SK-N-SH treated with all-trans-retinoic acid at 6 μM for 48 hours (cell line): Measurements from ENCODE around the gene KATNAL1.
A peak's percentile ranks its signal among the peaks of the same experiment; 100 is the strongest.

ENCODE experiments used
- ATAC-seq: fragments of 200-7000 bp; cut with Tn5 transposase; 3 replicates; pipeline ENCODE4 v1.9.1; 2020; ENCODE audit warnings: mild to moderate bottlenecking, moderate library complexity
- ARNTL ChIP-seq: fragments of 450-650 bp; formaldehyde crosslinking; IDR thresholded peaks from 2 replicates; pipeline ENCODE4 v1.5.0; 2020; ENCODE audit warnings: low read depth, mild to moderate bottlenecking, moderate library complexity, borderline replicate concordance
- BACH2 ChIP-seq: fragments of 250-450 bp; sonication (Bioruptor Pico); IDR thresholded peaks from 2 replicates; pipeline ENCODE4 v1.9.0; 2021; ENCODE audit warnings: mild to moderate bottlenecking, borderline replicate concordance
- CREB5 ChIP-seq: fragments of 250-450 bp; sonication (Bioruptor Pico); IDR thresholded peaks from 2 replicates; pipeline ENCODE4 v1.5.1; 2020; ENCODE audit warnings: low read depth, mild to moderate bottlenecking, moderate library complexity
- CSDC2 ChIP-seq: fragments of 250-450 bp; sonication (Bioruptor Pico); IDR thresholded peaks from 2 replicates; pipeline ENCODE4 v1.5.0; 2020; ENCODE audit warnings: mild to moderate bottlenecking, moderate library complexity
- ESRRG ChIP-seq: fragments of 250-450 bp; sonication (Bioruptor Pico); IDR thresholded peaks from 2 replicates; pipeline ENCODE4 v1.6.1; 2021; ENCODE audit warnings: mild to moderate bottlenecking
- GLIS3 ChIP-seq: fragments of 250-450 bp; sonication (Bioruptor Pico); IDR thresholded peaks from 2 replicates; pipeline ENCODE4 v1.5.0; 2020; ENCODE audit warnings: mild to moderate bottlenecking, moderate library complexity
- ISL1 ChIP-seq: fragments of 250-450 bp; sonication (Bioruptor Pico); IDR thresholded peaks from 2 replicates; pipeline ENCODE4 v2.1.2; 2022; ENCODE audit warnings: mild to moderate bottlenecking, moderate library complexity
- PATZ1 ChIP-seq: fragments of 250-450 bp; sonication (Bioruptor Pico); IDR thresholded peaks from 2 replicates; pipeline ENCODE4 v1.8.0; 2020; ENCODE audit warnings: mild to moderate bottlenecking, moderate library complexity, borderline replicate concordance
- POU6F1 ChIP-seq: fragments of 250-450 bp; sonication (Bioruptor Pico); IDR thresholded peaks from 2 replicates; pipeline ENCODE4 v1.8.0; 2021; ENCODE audit warnings: low read depth, mild to moderate bottlenecking, moderate library complexity, borderline replicate concordance
- PPARA ChIP-seq: fragments of 250-450 bp; sonication (Bioruptor Pico); IDR thresholded peaks from 2 replicates; pipeline ENCODE4 v1.5.0; 2020; ENCODE audit warnings: mild to moderate bottlenecking, borderline replicate concordance
- RARB ChIP-seq: fragments of 250-450 bp; sonication (Bioruptor Pico); IDR thresholded peaks from 2 replicates; pipeline ENCODE4 v1.8.0; 2021; ENCODE audit warnings: mild to moderate bottlenecking, moderate library complexity
- SNAI2 ChIP-seq: fragments of 250-450 bp; sonication (Bioruptor Pico); IDR thresholded peaks from 2 replicates; pipeline ENCODE4 v1.5.0; 2020; ENCODE audit warnings: mild to moderate bottlenecking, moderate library complexity
- TCF4 ChIP-seq: fragments of 250-450 bp; sonication (Bioruptor Pico); IDR thresholded peaks from 2 replicates; pipeline ENCODE4 v1.8.0; 2021; ENCODE audit warnings: mild to moderate bottlenecking, moderate library complexity, borderline replicate concordance
- TOX ChIP-seq: fragments of 250-450 bp; sonication (Bioruptor Pico); IDR thresholded peaks from 2 replicates; pipeline ENCODE4 v1.8.0; 2021; ENCODE audit warnings: mild to moderate bottlenecking, moderate library complexity, borderline replicate concordance
- ZFP3 ChIP-seq: fragments of 250-450 bp; sonication (Bioruptor Pico); IDR thresholded peaks from 2 replicates; pipeline ENCODE4 v1.5.0; 2020; ENCODE audit warnings: mild to moderate bottlenecking, moderate library complexity
- ZFP30 ChIP-seq: fragments of 450-650 bp; formaldehyde crosslinking; IDR thresholded peaks from 2 replicates; pipeline ENCODE4 v1.5.0; 2022; ENCODE audit warnings: mild to moderate bottlenecking, moderate library complexity
- ZNF565 ChIP-seq: fragments of 450-650 bp; formaldehyde crosslinking; conservative IDR thresholded peaks from 2 replicates; pipeline ENCODE4 v1.5.0; 2020; ENCODE audit warnings: low read depth, mild to moderate bottlenecking, moderate library complexity
- ZNF70 ChIP-seq: fragments of 450-650 bp; formaldehyde crosslinking; IDR thresholded peaks from 2 replicates; pipeline ENCODE4 v1.5.0; 2020; ENCODE audit warnings: mild to moderate bottlenecking, moderate library complexity
- ZNF8 ChIP-seq: fragments of 450-650 bp; formaldehyde crosslinking; IDR thresholded peaks from 2 replicates; pipeline ENCODE4 v1.5.0; 2020; ENCODE audit warnings: mild to moderate bottlenecking, moderate library complexity
- TF ChIP-seq, protein P1 (sequence below): fragments of 250-450 bp; sonication (Bioruptor Pico); IDR thresholded peaks from 2 replicates; pipeline ENCODE4 v1.5.0; 2020; ENCODE audit warnings: mild to moderate bottlenecking, moderate library complexity

The KATNAL1 gene

DNA sequence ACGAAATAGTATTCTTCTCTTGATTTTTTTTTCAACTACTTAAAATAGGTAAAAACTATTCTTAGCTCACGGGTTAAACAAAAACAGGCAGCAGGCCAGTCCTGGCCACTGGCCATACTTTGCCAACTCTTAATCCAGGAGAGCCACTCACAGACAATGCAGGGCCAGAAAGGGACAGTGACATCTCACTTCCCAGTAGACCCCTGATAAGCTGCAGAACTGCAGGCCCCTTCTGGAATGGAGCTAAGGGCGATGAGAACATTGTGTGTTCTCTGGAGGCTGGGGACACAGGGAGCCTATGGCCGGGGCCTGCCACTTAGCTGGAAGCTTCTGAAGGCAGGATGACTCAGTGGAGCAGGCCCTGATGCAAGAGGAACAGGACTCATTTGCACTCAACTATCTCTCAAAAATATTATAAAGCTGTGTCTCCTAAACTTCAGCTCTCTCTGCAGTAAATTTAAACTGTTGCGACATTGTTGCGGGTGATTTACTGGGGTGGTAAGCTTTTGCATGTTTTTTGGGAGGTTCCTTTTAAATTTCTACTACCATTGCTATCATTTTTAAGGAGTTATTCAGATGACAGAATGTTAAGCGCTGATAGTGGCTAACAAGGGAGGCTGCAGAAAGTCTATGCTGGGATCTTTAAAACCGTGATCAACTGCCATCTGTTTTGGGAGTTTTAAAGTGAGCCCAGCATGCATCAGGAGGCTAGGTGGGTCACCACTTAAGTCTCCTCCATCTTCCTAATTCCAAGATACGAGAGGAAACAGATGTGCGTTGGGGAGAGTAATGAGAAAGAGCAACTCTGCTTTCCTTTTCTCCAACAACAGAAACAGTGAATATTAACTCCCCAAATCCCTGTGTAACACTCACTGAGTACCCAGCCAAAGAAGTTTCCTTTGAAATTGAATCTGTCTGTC is 33.2 kb upstream of the KATNAL1 start:
- peak; percentile 59 for ATAC-seq
- TF ChIP-seq ISL1 (CRISPR knock-in tag), result peak; percentile 37; the same call in 1 of the 2 replicates
- TF ChIP-seq CREB5, result no peak

- TF ChIP-seq CREB5 (no peak), BACH2 (CRISPR knock-in tag) (no peak), PATZ1 (CRISPR knock-in tag) (no peak), ZFP30 (no peak), ZFP3 (CRISPR knock-in tag) (no peak), TCF4 (CRISPR knock-in tag) (no peak), ARNTL (no peak), RARB (no peak), ZNF70 (CRISPR knock-in tag) (no peak), ZNF565 (CRISPR knock-in tag) (no peak), ESRRG (CRISPR knock-in tag) (no peak), POU6F1 (no peak), PPARA (CRISPR knock-in tag) (no peak)
- TF ChIP-seq, all 23 proteins: peak for 0
- ATAC-seq, result no peak
These were observed 32.5 kb upstream of the KATNAL1 start for GRCh38 chr13:30339738-30340330.

- TF ChIP-seq RARB, result no peak
- no peak for TF ChIP-seq PPARA (CRISPR knock-in tag)
- no peak for TF ChIP-seq CREB5
- no peak for TF ChIP-seq BACH2 (CRISPR knock-in tag)
- no peak for TF ChIP-seq TCF4 (CRISPR knock-in tag)
- no peak for TF ChIP-seq GLIS3 (CRISPR knock-in tag)
- TF ChIP-seq CSDC2 (CRISPR knock-in tag), result no peak
- TF ChIP-seq ZFP30, result no peak
- no peak for TF ChIP-seq SNAI2 (CRISPR knock-in tag)
- no peak for TF ChIP-seq TOX
- TF ChIP-seq ZNF565 (CRISPR knock-in tag), result no peak
- no peak for TF ChIP-seq ZNF8
- TF ChIP-seq ARNTL, result no peak
These were observed 31.6 kb upstream of the KATNAL1 start for GRCh38 chr13:30338952-30339351.

DNA sequence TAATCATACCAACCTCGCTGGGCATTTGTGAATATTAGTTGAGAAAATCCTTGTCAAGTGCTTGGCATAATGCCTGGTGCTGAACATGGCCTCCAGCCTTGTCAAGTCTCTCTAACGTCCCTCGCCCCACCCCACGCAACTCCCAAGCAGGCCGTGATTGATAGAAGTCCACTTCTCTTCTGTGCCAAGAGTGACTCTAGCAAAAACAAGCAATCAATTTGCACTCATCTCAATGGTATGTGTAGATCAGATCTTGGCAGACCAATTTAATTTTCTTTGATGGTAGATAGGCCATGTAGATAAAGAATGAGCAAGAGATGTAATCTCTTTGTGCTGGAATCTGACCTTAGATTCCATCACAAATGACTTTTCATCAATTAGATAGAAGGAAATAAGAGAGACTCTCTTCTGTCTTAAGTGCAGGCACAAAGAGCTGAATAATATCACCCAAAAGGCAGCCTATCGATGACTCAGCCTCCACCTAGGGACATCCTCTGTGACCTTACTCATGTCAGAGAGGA is 31.0 kb upstream of the KATNAL1 start:
- peak; percentile 35 for ATAC-seq
- TF ChIP-seq ZFP30, result peak; percentile 86
- 0 out of 2 replicates have a peak, but pooled peaks have one; percentile 32 for TF ChIP-seq RARB
- TF ChIP-seq TOX, result peak; percentile 76; the same call in 1 of the 2 replicates
- peak; percentile 87 for TF ChIP-seq PATZ1 (CRISPR knock-in tag)
- no peak for TF ChIP-seq SNAI2 (CRISPR knock-in tag)
- TF ChIP-seq GLIS3 (CRISPR knock-in tag), result 0 out of 2 replicates have a peak, but pooled peaks have one; percentile 19
- peak; percentile 27; the same call in 1 of the 2 replicates for TF ChIP-seq ZNF8
- TF ChIP-seq, protein P1, sequence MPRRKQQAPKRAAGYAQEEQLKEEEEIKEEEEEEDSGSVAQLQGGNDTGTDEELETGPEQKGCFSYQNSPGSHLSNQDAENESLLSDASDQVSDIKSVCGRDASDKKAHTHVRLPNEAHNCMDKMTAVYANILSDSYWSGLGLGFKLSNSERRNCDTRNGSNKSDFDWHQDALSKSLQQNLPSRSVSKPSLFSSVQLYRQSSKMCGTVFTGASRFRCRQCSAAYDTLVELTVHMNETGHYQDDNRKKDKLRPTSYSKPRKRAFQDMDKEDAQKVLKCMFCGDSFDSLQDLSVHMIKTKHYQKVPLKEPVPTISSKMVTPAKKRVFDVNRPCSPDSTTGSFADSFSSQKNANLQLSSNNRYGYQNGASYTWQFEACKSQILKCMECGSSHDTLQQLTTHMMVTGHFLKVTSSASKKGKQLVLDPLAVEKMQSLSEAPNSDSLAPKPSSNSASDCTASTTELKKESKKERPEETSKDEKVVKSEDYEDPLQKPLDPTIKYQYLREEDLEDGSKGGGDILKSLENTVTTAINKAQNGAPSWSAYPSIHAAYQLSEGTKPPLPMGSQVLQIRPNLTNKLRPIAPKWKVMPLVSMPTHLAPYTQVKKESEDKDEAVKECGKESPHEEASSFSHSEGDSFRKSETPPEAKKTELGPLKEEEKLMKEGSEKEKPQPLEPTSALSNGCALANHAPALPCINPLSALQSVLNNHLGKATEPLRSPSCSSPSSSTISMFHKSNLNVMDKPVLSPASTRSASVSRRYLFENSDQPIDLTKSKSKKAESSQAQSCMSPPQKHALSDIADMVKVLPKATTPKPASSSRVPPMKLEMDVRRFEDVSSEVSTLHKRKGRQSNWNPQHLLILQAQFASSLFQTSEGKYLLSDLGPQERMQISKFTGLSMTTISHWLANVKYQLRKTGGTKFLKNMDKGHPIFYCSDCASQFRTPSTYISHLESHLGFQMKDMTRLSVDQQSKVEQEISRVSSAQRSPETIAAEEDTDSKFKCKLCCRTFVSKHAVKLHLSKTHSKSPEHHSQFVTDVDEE (CRISPR knock-in tag), result no peak

More at GRCh38 chr13:30338952-30339351, 31.6 kb upstream of the KATNAL1 start:
- ATAC-seq, result no peak
